CD4-positive, alpha-beta T cell treated with Interleukin-15 for 4 hours (primary cell): ENCODE data around the gene HLCS.
"Not testable (repeated sequence)": the region's sequence is repeated elsewhere in the genome, so short reads cannot be mapped to it uniquely, and the experiment has no call there.

ENCODE experiments used
- DNase-seq: peaks from one replicate; pipeline ENCODE4 v3.0.0-alpha.2; 2020; ENCODE audit warnings: low spot score

The HLCS gene

DNA sequence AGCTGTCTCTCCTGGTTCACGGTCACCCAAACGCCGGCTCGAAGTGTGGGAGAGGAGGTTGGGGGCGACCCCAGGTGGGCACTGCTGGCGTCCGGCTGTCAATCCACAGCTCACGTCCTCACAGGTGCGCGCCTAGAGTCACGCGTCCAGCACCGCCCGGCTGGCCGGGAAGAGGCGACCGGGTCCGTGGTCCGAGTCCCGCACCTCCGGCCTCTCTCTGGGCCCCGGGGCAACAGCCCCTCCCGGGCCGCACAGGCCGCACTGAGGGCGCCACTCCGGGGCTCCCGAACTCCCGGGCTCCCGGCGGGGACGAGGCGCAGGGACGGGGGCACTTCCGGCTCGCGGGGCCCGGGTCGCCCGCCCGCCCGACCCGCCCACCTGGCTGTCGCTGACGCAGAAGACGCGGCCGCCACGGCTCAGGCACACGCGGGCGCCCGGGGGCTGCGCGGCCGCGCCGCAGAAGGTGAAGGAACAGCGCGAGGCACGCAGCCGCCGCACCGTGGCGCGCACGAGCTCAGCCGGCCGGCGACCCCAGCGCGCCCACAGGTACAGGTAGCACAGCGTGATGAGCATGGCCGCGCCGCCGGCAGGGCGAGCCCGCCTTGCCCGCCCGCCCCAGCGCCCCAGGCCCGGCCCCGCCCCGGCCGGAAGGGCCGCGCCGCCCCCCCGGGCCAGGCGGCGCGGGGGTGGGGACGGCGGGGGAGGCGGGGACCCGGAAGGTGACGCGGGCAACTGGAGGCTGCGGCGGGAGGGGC is at the start of gene HLCS:
Gene HLCS (minus strand): TSS at position 604 of the 755 bp plus-strand sequence. CDS start 31 bp downstream, at position 573.
- DNase-seq, result peak; percentile 75

DNA sequence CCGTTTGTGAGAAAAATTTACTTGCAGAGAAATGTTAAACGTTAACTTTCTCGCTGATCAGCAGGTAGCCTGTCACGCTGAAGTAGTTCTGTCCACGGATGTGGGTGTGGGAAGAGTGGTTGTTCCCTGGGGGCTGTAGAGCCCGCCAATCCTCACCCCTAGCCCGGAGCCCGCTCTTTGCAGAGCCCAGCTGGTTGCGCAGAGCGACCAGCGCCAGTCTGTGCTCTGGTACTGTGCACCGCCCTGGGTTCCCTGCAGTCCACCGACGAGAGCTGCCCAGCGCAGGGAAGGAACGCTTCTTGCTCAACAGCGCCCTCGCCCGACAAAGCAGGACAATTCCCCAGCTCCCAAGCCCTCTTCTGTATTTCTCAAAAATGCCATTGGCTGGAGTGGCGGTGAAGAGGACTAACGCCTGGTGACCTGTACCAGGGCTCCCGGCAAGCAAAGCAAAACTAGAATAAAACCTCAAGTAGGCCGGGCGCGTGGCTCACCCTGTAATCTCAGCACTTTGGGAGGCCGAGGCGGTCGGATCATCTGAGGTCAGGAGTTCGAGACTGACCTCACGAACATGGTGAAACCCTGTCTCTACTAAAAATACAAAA is 43.4 kb upstream of the HLCS start:
- DNase-seq, result peak; percentile 73

DNA sequence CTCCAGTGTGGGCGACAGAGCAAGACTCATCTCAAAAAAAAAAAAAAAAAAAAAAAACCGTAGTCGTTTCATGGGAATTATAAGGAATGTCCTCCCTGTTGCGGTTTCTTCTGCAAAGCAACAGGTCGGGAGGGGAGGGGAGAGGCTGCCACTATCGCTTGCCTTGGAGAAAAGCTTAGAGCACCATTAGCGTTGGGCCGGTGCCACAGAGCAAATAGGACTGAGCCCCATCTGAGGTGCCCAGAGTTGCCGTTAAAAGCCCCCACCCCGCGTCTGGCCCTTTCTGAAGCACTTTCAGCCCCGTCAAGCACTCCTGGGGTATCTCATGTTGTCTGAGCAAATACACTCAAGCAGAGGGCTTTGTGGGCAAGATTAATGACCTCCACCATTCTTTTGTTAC is 42.3 kb upstream of the HLCS start:
- no peak for DNase-seq

DNA sequence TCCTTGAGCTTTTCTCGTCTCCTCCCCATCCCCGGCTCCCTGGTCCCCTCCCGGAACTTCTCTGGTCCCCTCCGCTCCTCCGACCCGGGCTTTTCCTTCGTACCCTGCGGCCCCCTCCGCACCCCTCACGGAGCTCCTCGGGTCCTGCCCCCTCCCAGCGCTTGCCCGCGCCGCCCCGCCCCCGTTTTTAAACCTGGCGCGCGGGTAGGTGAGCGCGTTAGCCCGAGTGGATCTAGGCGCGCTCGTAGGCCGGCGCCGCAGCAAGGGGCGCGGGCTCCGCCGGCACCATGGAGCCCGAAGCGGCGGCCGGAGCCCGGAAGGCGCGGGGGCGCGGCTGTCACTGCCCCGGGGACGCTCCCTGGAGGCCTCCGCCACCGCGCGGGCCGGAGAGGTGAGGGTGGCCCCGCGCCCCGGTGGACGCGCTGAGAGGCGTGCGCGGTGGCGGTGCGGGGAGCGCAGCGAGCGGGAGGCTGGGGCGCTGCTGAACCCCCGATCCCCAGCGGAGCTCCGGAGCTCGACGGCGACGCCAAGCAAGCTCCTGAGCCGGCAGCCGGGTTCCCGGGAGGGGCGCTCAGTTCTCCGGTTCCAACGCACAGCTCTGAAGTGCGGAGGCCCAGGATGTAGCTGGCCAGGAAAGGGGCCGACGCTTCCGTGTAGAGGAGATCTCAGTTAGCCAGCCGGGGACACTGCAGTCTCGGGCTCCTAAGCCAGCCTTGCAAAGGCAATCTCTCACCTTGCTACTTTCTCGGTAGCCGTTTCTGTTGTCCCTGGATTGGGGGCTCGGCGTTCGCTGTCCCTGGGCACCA is 40.2 kb upstream of the HLCS start, which contains the start of gene RIPPLY3:
Gene RIPPLY3 (plus strand): TSS at position 217 of the 806 bp plus-strand sequence. CDS start 71 bp downstream, at position 288.
- no peak for DNase-seq

DNA sequence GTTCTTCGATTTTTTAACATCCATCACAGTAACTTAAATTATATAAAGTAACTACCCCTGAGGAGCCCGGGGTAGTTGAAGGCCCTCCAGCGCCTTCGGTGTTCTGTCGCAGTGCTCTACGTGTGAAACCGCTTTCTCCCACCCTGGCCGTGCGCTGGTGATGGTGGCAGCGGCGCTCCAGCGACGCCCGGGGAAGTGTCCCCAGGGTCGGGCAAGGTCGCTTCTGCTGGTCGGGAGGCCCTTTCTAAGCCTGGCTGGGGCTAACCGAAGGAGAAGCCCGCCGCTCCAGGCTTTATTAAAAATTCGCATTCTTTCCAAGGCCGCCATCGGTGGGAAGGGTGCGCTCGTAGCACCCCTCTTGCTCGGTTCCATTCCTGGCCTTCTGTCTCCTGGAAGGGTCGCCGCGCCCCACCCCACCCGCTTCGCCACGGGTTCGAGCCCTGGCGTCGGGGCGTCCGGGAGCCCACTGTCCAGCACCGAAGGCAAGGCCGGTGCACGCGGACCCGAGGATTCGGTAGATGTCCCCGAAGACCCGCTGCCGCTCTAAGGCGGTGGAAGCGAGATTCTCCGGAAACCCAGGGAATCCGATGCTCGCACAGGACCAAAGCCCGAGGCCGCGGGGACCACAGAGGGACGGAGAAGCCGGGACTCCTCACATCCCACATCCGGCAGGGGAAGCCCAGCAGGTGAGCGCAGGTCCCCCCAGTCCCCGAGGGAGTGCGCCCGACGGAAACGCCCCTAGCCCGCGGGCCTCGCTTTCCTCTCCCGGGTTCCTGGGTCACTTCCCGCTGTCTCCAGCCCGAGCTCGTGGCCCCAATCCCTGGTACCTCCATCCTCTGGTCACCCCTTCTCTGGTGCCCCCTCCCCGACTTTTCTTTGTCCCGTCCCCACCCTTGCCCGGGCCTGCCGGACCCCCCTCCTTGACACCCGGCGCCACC is 39.3 kb upstream of the HLCS start:
- no peak for DNase-seq

DNA sequence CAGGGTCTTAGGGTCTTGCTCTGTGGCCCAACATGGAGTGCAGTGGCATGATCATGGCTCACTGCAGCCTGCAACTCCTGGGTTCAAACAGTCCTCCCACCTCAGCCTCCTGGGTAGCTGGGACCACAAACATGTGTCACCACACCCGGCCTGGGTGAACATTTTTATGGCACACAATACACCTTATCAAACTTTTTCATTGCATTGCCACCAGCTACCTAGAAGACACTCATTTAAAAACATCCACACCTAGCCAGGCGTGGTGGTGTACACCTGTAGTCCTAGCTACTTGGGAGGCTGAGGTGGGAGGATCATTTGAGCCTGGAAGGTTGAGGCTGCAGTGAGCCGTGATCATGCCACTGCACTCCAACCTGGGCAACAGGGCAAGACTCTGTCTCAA is 37.4 kb upstream of the HLCS start:
- DNase-seq, result not testable (repeated sequence)

DNA sequence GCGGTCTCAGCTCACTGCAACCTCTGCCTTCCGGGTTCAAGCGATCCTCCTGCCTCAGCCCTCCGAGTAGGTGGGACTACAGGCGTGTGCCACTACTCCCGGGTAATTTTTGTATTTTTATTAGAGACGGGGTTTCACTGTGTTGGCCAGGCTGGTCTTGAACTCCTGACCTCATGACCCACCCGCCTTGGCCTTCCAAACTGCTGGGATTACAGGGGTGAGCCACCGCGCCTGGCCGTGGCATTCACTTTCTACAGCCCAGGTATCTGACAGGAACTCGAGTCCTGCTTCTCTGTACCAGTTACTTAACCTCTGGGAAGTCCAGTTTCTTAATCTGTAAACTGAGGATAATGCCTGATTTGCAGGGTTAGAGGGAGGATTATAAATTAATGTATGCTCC is 36.4 kb upstream of the HLCS start:
- not testable (repeated sequence) for DNase-seq

DNA sequence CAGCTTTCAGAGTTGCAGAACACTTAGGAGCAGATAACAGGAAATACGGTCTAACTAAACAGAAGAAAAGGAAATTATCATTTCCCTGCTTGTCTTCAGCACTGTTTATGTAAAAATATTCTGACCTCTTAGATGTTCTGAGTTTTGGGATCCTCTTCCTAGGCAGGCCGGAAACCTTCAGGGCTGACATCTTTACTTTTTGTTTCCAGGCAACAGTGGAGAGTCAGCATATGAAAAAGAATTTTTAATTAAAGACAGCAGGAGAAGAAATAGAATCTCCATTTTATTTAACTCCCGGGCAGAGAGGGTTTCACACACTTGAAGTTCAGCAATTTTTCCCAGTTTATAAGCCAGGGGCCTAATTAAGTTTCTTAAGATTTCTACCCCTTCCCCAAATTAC is 35.0 kb upstream of the HLCS start:
- DNase-seq, result no peak

DNA sequence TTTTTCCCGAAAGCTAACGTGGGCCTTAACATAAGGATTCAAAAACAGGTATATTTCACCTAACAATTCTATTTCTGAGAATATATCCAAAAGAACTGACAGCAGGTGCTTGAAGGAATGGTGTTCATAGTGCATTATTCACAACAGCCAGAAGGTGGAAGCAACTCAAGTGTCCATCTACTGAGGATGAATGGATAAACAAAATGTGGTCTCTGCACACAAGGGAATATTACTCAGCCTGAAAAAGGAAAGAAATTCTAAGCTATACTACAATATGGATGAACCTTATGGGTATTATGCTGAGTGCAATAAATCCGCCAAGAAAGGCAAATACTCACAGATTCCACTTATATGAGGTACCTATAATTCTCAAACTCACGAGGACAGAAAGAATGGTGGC is 33.9 kb upstream of the HLCS start:
- DNase-seq, result no peak

DNA sequence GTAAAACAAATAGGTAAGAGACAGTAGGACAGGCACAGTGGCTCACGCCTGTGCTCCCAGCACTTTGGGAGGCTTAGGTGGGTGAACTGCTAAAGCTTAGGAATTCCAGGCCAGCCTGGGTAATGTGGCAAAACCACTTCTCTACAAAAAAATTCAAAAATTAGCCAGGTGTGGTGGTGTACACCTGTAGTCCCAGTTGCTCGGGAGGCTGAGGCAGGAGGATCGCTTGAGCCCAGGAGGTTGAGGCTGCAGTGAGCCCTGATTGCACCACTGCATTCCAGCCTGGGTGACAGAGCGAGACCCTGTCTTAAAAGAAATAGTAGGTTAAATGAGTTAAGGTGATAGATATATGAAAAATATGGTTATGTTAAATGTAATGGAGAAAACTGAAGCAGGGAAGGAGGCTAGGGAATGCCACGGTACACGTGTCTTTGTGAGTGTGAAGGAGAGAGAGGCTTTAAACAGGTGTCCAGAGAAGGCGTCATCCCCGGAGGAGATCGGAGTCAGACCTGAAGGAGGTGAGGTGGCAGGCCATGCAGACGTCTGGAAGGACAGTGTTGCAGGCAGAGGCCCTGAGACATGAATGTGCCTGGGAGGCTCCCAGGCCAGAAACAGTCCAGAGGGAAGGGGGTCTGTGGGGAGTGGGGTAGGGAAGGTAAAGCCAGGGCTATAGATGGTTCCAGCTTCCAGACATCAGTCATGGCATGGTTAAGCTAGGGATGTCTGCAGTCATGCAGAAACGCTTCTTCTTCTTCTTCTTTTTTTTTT is 32.8 kb upstream of the HLCS start:
- no peak for DNase-seq

DNA sequence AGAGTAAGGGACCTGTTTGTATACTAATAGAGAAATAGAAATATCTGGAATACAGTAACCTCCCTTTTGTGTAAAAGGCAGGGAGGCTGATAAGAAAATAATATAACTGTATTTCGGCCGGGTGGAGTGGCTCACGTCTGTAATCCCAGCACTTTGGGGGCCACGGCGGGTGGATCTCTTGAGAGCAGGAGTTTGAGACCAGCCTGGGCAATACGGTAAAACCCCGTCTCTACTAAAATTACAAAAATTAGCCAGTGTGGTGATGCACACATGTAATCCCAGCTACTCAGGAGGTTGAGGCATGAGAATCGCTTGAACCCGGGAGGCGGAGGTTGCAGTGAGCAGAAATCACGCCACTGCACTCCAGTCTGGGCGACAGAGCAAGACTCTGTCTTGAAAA is 28.8 kb upstream of the HLCS start:
- DNase-seq, result not testable (repeated sequence)

DNA sequence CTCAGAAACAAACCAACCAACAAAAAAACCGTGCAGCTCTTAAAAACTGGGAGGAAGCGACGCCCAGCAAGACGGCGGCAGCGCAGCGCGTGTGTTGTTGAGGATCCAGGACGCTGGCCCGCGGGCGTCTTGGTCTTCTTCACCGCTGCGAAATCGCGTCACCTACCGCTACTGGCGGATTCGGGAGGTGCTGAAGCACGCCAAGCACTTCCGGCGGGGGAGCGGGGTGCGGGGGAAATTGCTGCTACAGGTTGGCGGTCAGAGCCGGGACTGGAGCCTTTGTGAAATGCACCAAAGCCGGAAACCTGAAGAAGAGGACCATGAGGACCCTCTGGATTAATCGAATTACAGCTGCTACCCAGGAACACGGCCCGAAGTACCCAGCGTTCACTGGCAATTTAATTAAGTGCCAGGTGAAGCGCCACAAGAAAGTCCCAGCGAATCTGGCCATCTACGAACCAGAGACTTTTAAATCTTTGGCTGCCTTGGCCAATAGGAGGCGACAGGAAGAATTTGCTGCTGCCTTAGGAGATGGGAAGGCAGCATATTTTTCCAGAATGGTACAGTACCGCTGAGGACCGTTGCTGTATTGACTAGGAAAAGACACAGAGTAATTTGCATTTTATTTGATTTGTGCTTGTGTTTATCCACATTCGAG is 28.2 kb upstream of the HLCS start:
- DNase-seq, result peak; percentile 13

DNA sequence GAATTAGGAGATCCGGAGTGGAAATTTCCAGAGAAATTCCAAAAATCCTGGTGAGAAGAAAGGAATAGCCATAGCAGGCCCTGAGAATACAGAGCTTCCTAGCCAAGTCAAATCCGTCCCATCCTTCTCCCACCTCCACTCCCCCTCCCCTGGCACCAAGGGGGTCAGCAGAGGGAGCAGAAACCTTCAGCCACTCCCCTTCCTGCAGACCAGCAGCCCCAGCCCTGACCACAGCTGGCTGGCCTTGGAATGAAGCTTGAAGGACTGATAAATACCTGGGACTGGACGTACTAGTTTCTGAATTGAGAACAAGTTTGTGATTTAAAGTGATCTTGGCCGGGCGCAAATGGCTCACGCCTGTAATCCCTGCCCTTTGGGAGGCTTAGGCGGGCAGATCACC is 26.2 kb upstream of the HLCS start:
- no peak for DNase-seq

DNA sequence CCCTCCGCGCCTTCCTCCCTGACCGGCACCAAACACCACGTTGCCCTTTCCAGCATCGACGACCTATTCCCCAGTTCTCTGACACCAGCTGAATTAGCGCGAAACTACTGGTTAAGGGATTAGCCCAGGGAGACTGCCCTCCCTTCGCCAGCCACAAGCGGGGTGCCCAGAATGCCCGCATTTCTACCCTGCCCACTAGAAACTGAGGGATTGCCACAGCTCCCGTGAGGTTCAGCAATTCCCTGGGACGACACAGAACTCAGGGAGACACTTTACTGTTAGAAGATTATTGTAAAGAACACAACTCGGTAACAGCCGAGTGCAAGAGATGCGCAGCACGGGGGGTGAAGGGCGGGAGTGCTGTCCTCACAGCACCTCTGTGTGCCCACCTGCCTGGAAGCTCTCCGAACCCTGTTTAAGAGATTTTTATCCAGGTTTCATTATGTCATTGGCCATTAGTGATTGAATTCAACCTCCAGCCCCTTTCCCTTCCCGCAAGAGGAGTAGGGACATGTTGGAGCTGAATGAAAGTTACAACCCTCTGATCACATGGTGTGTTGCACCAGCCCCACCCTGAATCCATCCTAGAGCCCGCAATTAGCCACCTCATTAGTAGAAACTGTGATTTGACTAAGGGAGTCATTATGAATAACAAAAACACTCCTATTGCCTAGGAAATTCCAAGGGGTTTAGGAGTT is 24.2 kb upstream of the HLCS start:
- DNase-seq, result no peak

DNA sequence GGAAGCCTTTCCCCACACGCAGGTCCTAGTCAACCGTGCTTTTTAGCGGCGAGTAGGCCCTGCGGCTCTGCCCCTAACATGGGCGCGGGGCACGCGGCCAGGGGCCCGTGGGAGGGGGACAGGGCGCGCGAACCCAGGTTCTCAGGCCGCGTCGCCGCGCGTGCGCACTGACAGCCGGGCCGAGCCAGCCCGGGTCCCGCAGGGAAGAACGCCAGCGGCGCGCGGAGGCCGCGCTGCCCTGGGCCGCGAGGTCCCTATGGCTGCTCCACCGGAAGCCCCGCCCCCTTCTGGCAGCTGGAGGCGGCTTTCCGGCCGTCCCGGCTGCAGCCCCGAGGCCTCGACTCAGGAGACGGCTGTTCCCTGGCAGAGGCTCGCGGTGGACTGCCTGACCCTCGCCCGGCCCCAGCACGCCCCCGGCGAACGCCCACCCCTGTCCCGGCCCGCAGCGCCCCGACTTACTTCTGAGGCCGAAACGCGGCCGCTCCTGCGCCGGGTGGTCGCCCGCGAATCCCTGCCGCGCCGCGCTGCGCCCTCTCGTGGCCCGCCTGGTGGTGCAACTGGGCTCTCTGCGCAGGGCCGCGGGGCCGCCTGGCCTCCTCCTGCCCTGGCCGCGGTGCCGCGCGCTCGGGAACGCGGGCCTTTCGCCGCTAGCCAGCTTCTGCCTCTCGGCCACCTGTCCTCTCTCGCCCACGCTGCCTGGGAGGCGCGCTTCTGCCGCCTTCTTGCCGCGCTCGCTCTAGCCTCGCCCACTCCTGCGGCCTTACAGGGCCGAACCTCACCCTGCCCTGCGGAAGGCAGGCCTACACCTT is 23.4 kb upstream of the HLCS start:
- peak; percentile 86 for DNase-seq

DNA sequence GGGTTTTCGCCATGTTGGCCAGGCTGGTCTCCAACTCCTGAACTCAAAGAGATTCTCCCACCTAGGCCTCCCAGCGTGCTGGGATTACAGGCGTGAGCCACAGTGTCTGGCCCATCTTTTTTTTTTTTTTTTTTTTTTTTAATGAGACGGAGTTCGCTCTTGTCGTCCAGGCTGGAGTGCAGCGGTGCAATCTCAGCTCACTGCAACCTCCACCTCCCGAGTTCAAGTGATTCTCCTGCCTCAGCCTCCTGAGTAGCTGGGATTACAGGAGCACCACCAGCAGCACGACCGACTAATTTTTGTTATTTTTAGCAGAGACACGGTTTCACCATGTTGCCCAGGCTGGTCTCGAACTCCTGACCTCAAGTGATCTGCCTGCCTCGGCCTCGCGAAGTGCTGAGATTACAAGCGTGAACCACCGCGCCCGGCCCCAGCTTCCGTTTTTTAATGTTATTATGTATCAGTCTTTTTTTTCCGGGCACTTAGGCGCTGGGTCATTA is 22.8 kb upstream of the HLCS start:
- not testable (repeated sequence) for DNase-seq

DNA sequence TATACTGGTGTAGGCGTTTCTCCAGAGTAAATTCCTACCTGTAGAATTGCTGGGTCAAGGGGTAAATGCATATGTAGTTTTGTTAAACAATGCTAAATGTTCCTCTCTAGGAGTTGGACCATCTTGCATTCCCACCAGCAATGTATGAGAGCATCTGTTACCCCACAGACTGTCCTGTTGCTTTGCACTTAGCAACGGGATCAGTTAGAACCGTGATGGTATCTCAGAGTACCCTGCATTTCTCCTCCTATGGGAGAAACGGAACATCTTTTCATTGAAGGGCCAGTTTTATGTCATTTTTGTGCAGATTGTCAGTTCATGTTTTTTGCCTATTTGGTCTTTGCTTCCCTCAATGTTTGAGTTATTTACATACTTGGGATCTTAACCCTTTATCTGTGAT is 22.1 kb upstream of the HLCS start:
- DNase-seq, result no peak

DNA sequence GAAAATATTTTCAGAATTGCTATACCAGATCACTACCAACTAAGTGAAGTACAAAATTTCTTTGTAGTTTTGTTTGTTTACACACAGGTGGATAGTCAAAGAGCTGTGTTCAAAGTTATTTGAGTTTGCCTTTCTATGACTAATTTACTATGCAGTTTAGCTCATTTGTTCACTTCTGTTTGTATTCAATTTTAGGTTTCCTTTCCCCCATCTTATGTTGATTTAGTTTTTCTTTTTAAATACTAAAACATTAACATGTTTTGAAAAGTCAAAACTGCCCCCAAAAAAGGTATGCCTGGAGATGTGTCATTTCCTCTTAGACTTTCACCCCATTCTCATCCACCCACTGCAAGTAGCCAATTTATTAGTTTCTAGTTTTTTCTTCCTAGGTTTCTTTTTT is 21.4 kb upstream of the HLCS start:
- no peak for DNase-seq
